K562 (cell line): Measurements from ENCODE around the gene CCDC70. TPM values are rescaled to one million over a fixed set of nuclear protein-coding genes. Genes with fewer than 3 reads are reported as not detected.
A peak's percentile ranks its signal among the peaks of the same experiment; 100 is the strongest.

ENCODE experiments used
- ATAC-seq: fragments of 200-7000 bp; cut with Tn5 transposase; 3 replicates; pipeline ENCODE4 v1.9.1; 2020; ENCODE audit warnings: moderate library complexity
- BruUV-seq: library from RNA; stranded (reverse); fragments of 400-500 nt; replicated peaks from 2 replicates; lab custom pipeline; 2021; lab: Mats Ljungman, UMichigan
- CTCF ChIA-PET: fragments of 300-600 bp; formaldehyde crosslinking; extraction: SDS; loops from one replicate; lab custom pipeline; 2021; ENCODE audit warnings: low intra/inter-chr PET ratio; lab: Yijun Ruan, JAX
- POLR2A ChIA-PET: fragments of 300-600, 350-650 bp; sonication (Branson Sonifier 250); formaldehyde crosslinking; extraction: SDS; loops from one replicate; lab custom pipeline; 2021; ENCODE audit warnings: antibody characterized with exemption, inconsistent platforms; lab: Yijun Ruan, JAX
- DNase-seq, 4 experiments: peaks; one replicate each; pipeline versions ENCODE4 v3.0.0 to v3.0.0-alpha.2; 2011 to 2018; ENCODE audit warnings: low spot score in 3 of 4, mixed read lengths in 3 of 4; ENCODE audit errors: extremely low read depth in 1 of 4
- FAIRE-seq: peaks from 2 replicates; lab custom pipeline; 2011; peaks lifted over from hg19 to GRCh38; lab: Jason Lieb, UNC
- H2AFZ ChIP-seq: 2 replicates; pipeline ENCODE4 v1.6.0; 2011; ENCODE audit warnings: low read depth, low read length, control low read depth, inconsistent platforms
- H3K27ac ChIP-seq: fragments of 200-600 bp; 3 replicates; pipeline ENCODE4 v1.8.0; 2011; ENCODE audit warnings: low read depth, mild to moderate bottlenecking, control low read depth, inconsistent platforms, low read length, moderate library complexity, mixed read lengths; ENCODE audit errors: extremely low read depth
- H3K27me3 ChIP-seq, 2 experiments: fragments of 300-600 bp in 1 of 2; 2 replicates in 1 of 2; 3 replicates in 1 of 2; pipeline versions ENCODE4 v1.6.0 to v1.8.0; 2011; ENCODE audit warnings: inconsistent platforms in 2 of 2, low read length in 2 of 2, mild to moderate bottlenecking in 1 of 2, mixed read lengths in 1 of 2, moderate library complexity in 1 of 2; ENCODE audit not compliant: control insufficient read depth in 2 of 2, insufficient read depth in 2 of 2
- H3K36me3 ChIP-seq: fragments of 300-600 bp; 3 replicates; pipeline ENCODE4 v1.8.0; 2011; ENCODE audit warnings: mild to moderate bottlenecking, low read length, inconsistent platforms; ENCODE audit not compliant: control insufficient read depth, insufficient read depth
- H3K4me1 ChIP-seq, 2 experiments: fragments of 200-600 bp in 1 of 2; replicated peaks in 1 of 2; 2 replicates in 1 of 2; 3 replicates in 1 of 2; pipeline versions ENCODE4 v1.5.1 to v1.8.0; 2011; ENCODE audit warnings: inconsistent platforms in 2 of 2, low read length in 2 of 2, mild to moderate bottlenecking in 1 of 2, mixed read lengths in 1 of 2, moderate library complexity in 1 of 2; ENCODE audit not compliant: control insufficient read depth in 2 of 2, insufficient read depth in 2 of 2
- H3K4me2 ChIP-seq: 2 replicates; pipeline ENCODE4 v1.6.1; 2011; ENCODE audit warnings: low read length, control low read depth, inconsistent platforms, mixed read lengths; ENCODE audit not compliant: insufficient read depth
- H3K4me3 ChIP-seq: fragments of 200-600 bp; sonication (generic), shearing (Covaris generic); 2 replicates; pipeline ENCODE4 v1.5.1; 2016; ENCODE audit warnings: control low read depth, inconsistent platforms
- H3K79me2 ChIP-seq: fragments of 200-600 bp; 3 replicates; pipeline ENCODE4 v1.8.0; 2011; ENCODE audit warnings: low read length, inconsistent platforms; ENCODE audit not compliant: control insufficient read depth, insufficient read depth
- H3K9ac ChIP-seq, 2 experiments: 2 replicates each; pipeline versions ENCODE4 v1.6.0 to v1.6.1; 2011; ENCODE audit warnings: low read depth in 2 of 2, low read length in 2 of 2, control low read depth in 1 of 2, inconsistent platforms in 1 of 2, mild to moderate bottlenecking in 1 of 2, mixed read lengths in 1 of 2; ENCODE audit not compliant: insufficient read depth in 1 of 2
- H3K9me1 ChIP-seq: one replicate; pipeline ENCODE4 v1.6.0; 2011; ENCODE audit warnings: inconsistent platforms, mild to moderate bottlenecking, low read length, moderate library complexity; ENCODE audit not compliant: control insufficient read depth, insufficient read depth
- H3K9me3 ChIP-seq: replicated peaks from 2 replicates; pipeline ENCODE4 v1.5.1; 2011; ENCODE audit warnings: low read depth, low read length, inconsistent platforms; ENCODE audit not compliant: control insufficient read depth, insufficient read depth
- H4K20me1 ChIP-seq: replicated peaks from 2 replicates; pipeline ENCODE4 v1.6.1; 2011; ENCODE audit warnings: low read length, inconsistent platforms, mixed read lengths; ENCODE audit not compliant: control insufficient read depth, insufficient read depth
- CTBP1 ChIP-seq: fragments of 450-650 bp; IDR thresholded peaks from 2 replicates; pipeline ENCODE4 v1.6.1; 2016; ENCODE audit warnings: borderline replicate concordance
- ERF ChIP-seq: fragments of 450-650 bp; formaldehyde crosslinking; IDR thresholded peaks from 2 replicates; pipeline ENCODE4 v1.4.0; 2020; ENCODE audit warnings: mild to moderate bottlenecking, mixed read lengths
- HEY1 ChIP-seq: fragments of 250-450 bp; sonication (Bioruptor Pico); IDR thresholded peaks from 2 replicates; pipeline ENCODE4 v1.5.0; 2020; ENCODE audit warnings: mild to moderate bottlenecking, moderate library complexity, borderline replicate concordance
- HMG20A ChIP-seq: fragments of 450-650 bp; formaldehyde crosslinking; conservative IDR thresholded peaks from 2 replicates; pipeline ENCODE4 v1.4.0; 2020; ENCODE audit warnings: mild to moderate bottlenecking, mixed read lengths
- HNRNPLL ChIP-seq: fragments of 200-400 bp; formaldehyde crosslinking; IDR thresholded peaks from 2 replicates; pipeline ENCODE4 v1.6.1; 2017; ENCODE audit warnings: low read length, low read depth, mild to moderate bottlenecking; ENCODE audit not compliant: poor library complexity, severe bottlenecking
- MEIS2 ChIP-seq: fragments of 450-650 bp; IDR thresholded peaks from 2 replicates; pipeline ENCODE4 v1.6.1; 2014; ENCODE audit warnings: mild to moderate bottlenecking; ENCODE audit not compliant: partially characterized antibody
- NCOA2 ChIP-seq, 2 experiments: fragments of 450-650 bp; IDR thresholded peaks; 2 replicates each; pipeline ENCODE4 v1.6.1; 2018; ENCODE audit warnings: mild to moderate bottlenecking in 2 of 2, moderate library complexity in 1 of 2; ENCODE audit not compliant: partially characterized antibody in 2 of 2
- RBBP5 ChIP-seq: fragments of 200-600 bp; sonication (generic); IDR thresholded peaks from 2 replicates; pipeline ENCODE4 v1.6.1; 2012; ENCODE audit warnings: borderline replicate concordance, mild to moderate bottlenecking, low read length, control low read depth, inconsistent platforms; ENCODE audit not compliant: insufficient read depth, poor library complexity, severe bottlenecking
- SREBF2 ChIP-seq: sonication (generic); formaldehyde crosslinking; IDR thresholded peaks from 2 replicates; pipeline ENCODE4 v1.4.0; 2020; ENCODE audit warnings: mild to moderate bottlenecking, missing genetic modification reagents
- ZFPM2 ChIP-seq: fragments of 250-450 bp; sonication (Bioruptor Pico); IDR thresholded peaks from 2 replicates; pipeline ENCODE4 v1.5.1; 2022; ENCODE audit warnings: mild to moderate bottlenecking
- WGBS: fragments of 100-300 bp; shearing (Covaris generic); methylation state at CpG from one replicate; pipeline ENCODE4 v1.1.6; 2016; ENCODE audit warnings: low coverage, mixed read lengths; ENCODE audit not compliant: insufficient coverage; ENCODE audit errors: missing lambda C conversion rate; 5-methylcytosine and 5-hydroxymethylcytosine counted together
- in situ Hi-C: fragments of 300-500 bp; cut with MboI; formaldehyde crosslinking; loops from 4 replicates; pipeline ENCODE4 v1.15.0; 2018; ENCODE audit warnings: inconsistent platforms, mixed read lengths
- intact Hi-C: fragments of 100-400 bp; cut with micrococcal nuclease; formaldehyde crosslinking; loops from 2 replicates; pipeline ENCODE4 v1.14.2; 2022
- polyA plus RNA-seq, 8 experiments: library from polyadenylated mRNA; depleted of rRNA in 4 of 8; stranded (reverse) in 5 of 8; unstranded in 3 of 8; fragments of >200 nt; fragmentation: Nextera tagmentation in 2 of 8; fragmentation: Illumina TruSeq in 1 of 8; extraction: Ambion mirVana in 2 of 8; extraction: Trizol in 1 of 8; gene quantifications; 2 replicates each; pipeline versions ENCODE4 v1.2.1 to v1.2.3, GENCODE V29; 2011 to 2014; ENCODE audit warnings: inconsistent platforms in 1 of 8, missing spikeins in 1 of 8
- total RNA-seq, 7 experiments: library from RNA; depleted of rRNA in 6 of 7; stranded (reverse); fragments of >200 nt in 6 of 7; fragmentation: Illumina TruSeq in 2 of 7; extraction: Trizol in 2 of 7; gene quantifications; 2 replicates each; pipeline versions ENCODE4 v1.2.1 to v1.2.3, GENCODE V29; 2011 to 2021; ENCODE audit warnings: low replicate concordance in 1 of 7
- TF ChIP-seq, protein P1 (sequence below): fragments of 250-450 bp; sonication (Bioruptor Pico); IDR thresholded peaks from 2 replicates; pipeline ENCODE4 v1.4.0; 2020
- TF ChIP-seq, protein P2 (sequence below): fragments of 450-650 bp; IDR thresholded peaks from 2 replicates; pipeline ENCODE4 v1.6.1; 2014; ENCODE audit warnings: low read depth, mild to moderate bottlenecking, moderate library complexity, borderline replicate concordance

The CCDC70 gene
- total and polyA plus RNA-seq, 9 of the 15 experiments (the other 6 are each of a cell fraction or from before 2014, with no cell fraction given), result not detected

DNA sequence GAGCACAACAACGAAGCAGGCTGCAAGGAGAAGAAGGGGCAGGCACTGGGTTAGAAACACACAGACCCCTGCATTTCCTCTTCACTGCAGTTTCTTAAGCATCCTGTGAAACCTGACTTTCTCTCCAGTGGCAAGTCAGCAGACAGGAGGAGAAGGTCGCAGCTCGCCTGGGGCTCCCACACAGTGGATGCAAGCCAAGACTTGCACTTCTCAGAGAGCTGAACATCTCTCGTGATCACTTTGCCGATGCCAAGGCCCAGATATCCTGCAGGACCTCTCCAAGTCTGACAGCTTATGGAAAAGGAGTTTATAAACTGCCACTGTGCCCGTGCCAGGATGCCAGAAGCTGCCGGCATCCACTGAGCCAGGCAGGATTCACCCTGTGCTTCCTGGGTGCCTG is 35.2 kb upstream of the CCDC70 start:
- ChIA-PET CTCF (no interaction called here), POLR2A (interaction anchor here (0.7 kb wide), 1 partner anchor 239 kb away, joined by 4 read pairs; no protein-coding TSS in a partner anchor)
- Histone ChIP-seq H3K4me2 (no peak overlapping the region), H2AFZ (no peak overlapping the region), H3K27ac (no peak overlapping the region), H4K20me1 (no peaks in the 10 kb centered on the region), H3K4me3 (no peak overlapping the region), H3K9me3 (no peaks in the 10 kb centered on the region), H3K9ac (no peak overlapping the region), H3K79me2 (no peaks in the 10 kb centered on the region), H3K9me1 (no peaks in the 10 kb centered on the region), H3K27me3 (peaks cover 4 to 43% of the 10 kb centered on the region in 2 experiments; a peak in 3 of 5 replicates), H3K36me3 (no peaks in the 10 kb centered on the region), H3K4me1 (no peaks in the 10 kb centered on the region; a peak in 1 of 5 replicates)
- in situ Hi-C loops (loop anchor here (10.0 kb wide), 1 partner anchor 298 kb away; the partner anchor contains the start of gene NEK5), intact Hi-C loops (no loop called here)
- DNase-seq, result no peak
- WGBS, result 18% methylated on average over 7 of the region's 7 CpGs
- TF ChIP-seq, protein P1, sequence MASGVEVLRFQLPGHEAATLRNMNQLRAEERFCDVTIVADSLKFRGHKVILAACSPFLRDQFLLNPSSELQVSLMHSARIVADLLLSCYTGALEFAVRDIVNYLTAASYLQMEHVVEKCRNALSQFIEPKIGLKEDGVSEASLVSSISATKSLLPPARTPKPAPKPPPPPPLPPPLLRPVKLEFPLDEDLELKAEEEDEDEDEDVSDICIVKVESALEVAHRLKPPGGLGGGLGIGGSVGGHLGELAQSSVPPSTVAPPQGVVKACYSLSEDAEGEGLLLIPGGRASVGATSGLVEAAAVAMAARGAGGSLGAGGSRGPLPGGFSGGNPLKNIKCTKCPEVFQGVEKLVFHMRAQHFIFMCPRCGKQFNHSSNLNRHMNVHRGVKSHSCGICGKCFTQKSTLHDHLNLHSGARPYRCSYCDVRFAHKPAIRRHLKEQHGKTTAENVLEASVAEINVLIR (CRISPR knock-in tag), result no peak
- TF ChIP-seq ZFPM2 (CRISPR knock-in tag), result no peak
- no peak for ATAC-seq
- no TSS peak for BruUV-seq
- no peak for FAIRE-seq

DNA sequence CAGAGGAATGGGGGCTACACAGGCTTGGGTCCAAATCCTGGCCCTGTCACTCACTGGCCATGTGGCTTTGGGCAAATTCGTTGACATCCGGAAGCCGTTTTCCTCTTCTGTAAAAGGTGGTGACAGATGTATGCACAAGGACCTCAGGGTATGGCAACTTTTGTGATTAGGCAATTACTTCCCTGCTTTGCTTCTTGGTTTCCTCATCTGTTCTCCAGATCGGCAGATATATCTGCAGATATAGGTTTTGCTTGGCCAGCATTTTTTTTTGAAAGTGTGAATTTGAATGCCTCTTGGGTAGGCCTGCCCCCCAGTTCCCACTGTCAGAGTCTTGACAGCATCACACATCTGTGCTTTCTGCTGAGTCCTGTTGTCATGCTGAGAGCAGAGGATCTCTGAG is 34.5 kb upstream of the CCDC70 start:
- Histone ChIP-seq H4K20me1 (no peaks in the 10 kb centered on the region), H3K9me1 (no peaks in the 10 kb centered on the region), H3K4me2 (no peak overlapping the region), H3K79me2 (no peaks in the 10 kb centered on the region), H3K36me3 (no peaks in the 10 kb centered on the region), H2AFZ (no peak overlapping the region), H3K27me3 (peaks cover 2 to 41% of the 10 kb centered on the region in 2 experiments; a peak in 3 of 5 replicates), H3K9me3 (no peaks in the 10 kb centered on the region), H3K4me1 (no peaks in the 10 kb centered on the region; a peak in 1 of 5 replicates), H3K4me3 (no peak overlapping the region), H3K9ac (no peak overlapping the region), H3K27ac (no peak overlapping the region)
- FAIRE-seq (no peak), ATAC-seq (no peak), DNase-seq (no peak)
- intact Hi-C loops, result no loop called here
- in situ Hi-C loops, result loop anchor here (10.0 kb wide), 1 partner anchor 298 kb away; the partner anchor contains the start of gene NEK5
- WGBS, result 9% methylated on average over 4 of the region's 4 CpGs
- CTCF ChIA-PET, result no interaction called here
- no TSS peak for BruUV-seq
- POLR2A ChIA-PET, result interaction anchor here (0.8 kb wide), 1 partner anchor 235 kb away, joined by 3 read pairs; no protein-coding TSS in a partner anchor
- TF ChIP-seq ERF (CRISPR knock-in tag) (no peak), HNRNPLL (no peak), SREBF2 (CRISPR knock-in tag) (no peak), CTBP1 (no peak), RBBP5 (no peak), NCOA2 (IDR thresholded peaks at IDR 0.05; ENCODE audit: partially characterized antibody in 2 of 2) (no peak), HMG20A (CRISPR knock-in tag) (no peak), MEIS2 (peak; percentile 18), HEY1 (CRISPR knock-in tag) (no peak)
- TF ChIP-seq, protein P2, sequence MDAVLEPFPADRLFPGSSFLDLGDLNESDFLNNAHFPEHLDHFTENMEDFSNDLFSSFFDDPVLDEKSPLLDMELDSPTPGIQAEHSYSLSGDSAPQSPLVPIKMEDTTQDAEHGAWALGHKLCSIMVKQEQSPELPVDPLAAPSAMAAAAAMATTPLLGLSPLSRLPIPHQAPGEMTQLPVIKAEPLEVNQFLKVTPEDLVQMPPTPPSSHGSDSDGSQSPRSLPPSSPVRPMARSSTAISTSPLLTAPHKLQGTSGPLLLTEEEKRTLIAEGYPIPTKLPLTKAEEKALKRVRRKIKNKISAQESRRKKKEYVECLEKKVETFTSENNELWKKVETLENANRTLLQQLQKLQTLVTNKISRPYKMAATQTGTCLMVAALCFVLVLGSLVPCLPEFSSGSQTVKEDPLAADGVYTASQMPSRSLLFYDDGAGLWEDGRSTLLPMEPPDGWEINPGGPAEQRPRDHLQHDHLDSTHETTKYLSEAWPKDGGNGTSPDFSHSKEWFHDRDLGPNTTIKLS, result no peak
